ENCODE results near the gene APH1B.

DNA sequence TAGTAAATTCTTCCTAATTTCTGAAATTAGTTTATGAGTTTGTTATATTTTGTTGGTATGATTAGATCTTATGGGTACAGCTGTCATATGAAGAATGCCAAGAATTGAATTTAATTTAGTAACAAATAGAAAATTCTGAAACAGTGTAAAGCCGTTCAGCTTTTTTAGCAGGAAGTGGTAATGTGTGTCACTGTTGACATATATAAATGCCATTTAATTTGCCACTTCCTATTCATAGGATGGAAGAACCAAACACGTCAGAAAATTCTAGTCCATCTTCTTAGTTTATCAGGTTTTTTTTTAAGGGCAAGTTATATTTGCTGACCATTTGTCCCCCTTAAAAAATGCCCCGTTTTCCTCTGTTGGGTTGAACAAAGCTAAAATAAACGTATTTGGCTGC, 45.0 kb upstream of the APH1B start:
- TF ChIP-seq ZNF133 (tag by site-specific recombination; IDR thresholded peaks at IDR 0.05) (no peak), ZNF324 (tag by site-specific recombination; IDR thresholded peaks at IDR 0.05) (no peak), ZNF501 (tag by site-specific recombination; IDR thresholded peaks at IDR 0.05) (no peak), MZF1 (tag by site-specific recombination; IDR thresholded peaks at IDR 0.05; ENCODE audit: borderline replicate concordance) (no peak), ZNF146 (tag by site-specific recombination; IDR thresholded peaks at IDR 0.05) (no peak)
- TF ChIP-seq, protein P1, sequence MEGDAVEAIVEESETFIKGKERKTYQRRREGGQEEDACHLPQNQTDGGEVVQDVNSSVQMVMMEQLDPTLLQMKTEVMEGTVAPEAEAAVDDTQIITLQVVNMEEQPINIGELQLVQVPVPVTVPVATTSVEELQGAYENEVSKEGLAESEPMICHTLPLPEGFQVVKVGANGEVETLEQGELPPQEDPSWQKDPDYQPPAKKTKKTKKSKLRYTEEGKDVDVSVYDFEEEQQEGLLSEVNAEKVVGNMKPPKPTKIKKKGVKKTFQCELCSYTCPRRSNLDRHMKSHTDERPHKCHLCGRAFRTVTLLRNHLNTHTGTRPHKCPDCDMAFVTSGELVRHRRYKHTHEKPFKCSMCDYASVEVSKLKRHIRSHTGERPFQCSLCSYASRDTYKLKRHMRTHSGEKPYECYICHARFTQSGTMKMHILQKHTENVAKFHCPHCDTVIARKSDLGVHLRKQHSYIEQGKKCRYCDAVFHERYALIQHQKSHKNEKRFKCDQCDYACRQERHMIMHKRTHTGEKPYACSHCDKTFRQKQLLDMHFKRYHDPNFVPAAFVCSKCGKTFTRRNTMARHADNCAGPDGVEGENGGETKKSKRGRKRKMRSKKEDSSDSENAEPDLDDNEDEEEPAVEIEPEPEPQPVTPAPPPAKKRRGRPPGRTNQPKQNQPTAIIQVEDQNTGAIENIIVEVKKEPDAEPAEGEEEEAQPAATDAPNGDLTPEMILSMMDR (tag by site-specific recombination; IDR thresholded peaks at IDR 0.05): no peak
- TF ChIP-seq, protein P2, sequence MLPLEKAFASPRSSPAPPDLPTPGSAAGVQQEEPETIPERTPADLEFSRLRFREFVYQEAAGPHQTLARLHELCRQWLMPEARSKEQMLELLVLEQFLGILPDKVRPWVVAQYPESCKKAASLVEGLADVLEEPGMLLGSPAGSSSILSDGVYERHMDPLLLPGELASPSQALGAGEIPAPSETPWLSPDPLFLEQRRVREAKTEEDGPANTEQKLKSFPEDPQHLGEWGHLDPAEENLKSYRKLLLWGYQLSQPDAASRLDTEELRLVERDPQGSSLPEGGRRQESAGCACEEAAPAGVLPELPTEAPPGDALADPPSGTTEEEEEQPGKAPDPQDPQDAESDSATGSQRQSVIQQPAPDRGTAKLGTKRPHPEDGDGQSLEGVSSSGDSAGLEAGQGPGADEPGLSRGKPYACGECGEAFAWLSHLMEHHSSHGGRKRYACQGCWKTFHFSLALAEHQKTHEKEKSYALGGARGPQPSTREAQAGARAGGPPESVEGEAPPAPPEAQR (tag by site-specific recombination; IDR thresholded peaks at IDR 0.05): no peak
- TF ChIP-seq, protein P3, sequence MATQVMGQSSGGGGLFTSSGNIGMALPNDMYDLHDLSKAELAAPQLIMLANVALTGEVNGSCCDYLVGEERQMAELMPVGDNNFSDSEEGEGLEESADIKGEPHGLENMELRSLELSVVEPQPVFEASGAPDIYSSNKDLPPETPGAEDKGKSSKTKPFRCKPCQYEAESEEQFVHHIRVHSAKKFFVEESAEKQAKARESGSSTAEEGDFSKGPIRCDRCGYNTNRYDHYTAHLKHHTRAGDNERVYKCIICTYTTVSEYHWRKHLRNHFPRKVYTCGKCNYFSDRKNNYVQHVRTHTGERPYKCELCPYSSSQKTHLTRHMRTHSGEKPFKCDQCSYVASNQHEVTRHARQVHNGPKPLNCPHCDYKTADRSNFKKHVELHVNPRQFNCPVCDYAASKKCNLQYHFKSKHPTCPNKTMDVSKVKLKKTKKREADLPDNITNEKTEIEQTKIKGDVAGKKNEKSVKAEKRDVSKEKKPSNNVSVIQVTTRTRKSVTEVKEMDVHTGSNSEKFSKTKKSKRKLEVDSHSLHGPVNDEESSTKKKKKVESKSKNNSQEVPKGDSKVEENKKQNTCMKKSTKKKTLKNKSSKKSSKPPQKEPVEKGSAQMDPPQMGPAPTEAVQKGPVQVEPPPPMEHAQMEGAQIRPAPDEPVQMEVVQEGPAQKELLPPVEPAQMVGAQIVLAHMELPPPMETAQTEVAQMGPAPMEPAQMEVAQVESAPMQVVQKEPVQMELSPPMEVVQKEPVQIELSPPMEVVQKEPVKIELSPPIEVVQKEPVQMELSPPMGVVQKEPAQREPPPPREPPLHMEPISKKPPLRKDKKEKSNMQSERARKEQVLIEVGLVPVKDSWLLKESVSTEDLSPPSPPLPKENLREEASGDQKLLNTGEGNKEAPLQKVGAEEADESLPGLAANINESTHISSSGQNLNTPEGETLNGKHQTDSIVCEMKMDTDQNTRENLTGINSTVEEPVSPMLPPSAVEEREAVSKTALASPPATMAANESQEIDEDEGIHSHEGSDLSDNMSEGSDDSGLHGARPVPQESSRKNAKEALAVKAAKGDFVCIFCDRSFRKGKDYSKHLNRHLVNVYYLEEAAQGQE (tag by site-specific recombination; IDR thresholded peaks at IDR 0.05): no peak
